ENCODE measurements around the gene JARID2. TPM values are rescaled to one million over a fixed set of nuclear protein-coding genes. Genes with fewer than 3 reads are reported as not detected.

Gene JARID2
- total and polyA plus RNA-seq, 9 of the 15 experiments (the other 6 are each of a cell fraction or from before 2014, with no cell fraction given): 5.0 to 29.0 (median 15.6) TPM

DNA sequence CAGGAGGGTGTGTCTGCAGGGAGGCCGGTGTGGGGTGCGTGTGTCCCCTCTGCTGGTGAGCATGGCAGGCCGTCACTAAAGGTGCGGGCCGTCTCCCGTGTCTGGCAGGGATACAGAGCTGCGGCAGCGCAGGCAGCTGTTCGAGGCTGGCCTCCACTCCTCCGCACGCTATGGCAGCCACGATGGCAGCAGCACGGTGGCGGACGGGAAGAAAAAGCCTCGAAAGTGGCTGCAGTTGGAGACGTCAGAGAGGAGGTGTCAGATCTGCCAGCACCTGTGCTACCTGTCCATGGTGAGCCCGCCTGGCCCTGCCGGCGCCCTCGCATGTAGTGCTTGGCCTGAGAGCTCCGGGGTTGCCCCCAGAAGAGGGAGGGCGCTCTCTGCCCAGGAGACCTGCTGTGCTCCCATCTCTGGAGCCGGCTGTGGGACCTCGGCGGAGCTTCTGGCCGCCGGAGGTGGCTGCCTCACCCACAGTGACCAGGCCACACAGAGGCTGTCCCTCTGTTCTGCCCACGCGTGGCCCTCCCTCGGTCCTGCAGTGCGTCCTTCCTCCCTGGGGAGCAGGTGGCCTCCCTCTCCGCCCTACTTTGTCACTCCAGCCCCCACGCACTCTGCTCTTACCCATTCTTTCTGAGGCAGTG lies 267.4 kb downstream of the JARID2 start (continued):
- TF ChIP-seq ZBTB33 (CRISPR knock-in tag; IDR thresholded peaks at IDR 0.05) (no peak), CEBPZ (IDR thresholded peaks at IDR 0.05; ENCODE audit: borderline replicate concordance, low read depth, low read length) (no peak), KLF10 (CRISPR knock-in tag; IDR thresholded peaks at IDR 0.05) (no peak), ZNF263 (CRISPR knock-in tag; IDR thresholded peaks at IDR 0.05; ENCODE audit: borderline replicate concordance) (no peak), RBM22 (IDR thresholded peaks at IDR 0.05; ENCODE audit: low read depth, low read length, poor library complexity, severe bottlenecking) (peak; percentile 96), ZNF12 (CRISPR knock-in tag; IDR thresholded peaks at IDR 0.05) (no peak), DEAF1 (CRISPR knock-in tag; IDR thresholded peaks at IDR 0.05) (no peak), NCOA4 (IDR thresholded peaks at IDR 0.05; ENCODE audit: partially characterized antibody) (no peak), JUN (IDR thresholded peaks at IDR 0.05; ENCODE audit: borderline replicate concordance, low read depth, low read length) (no peak), JUN (CRISPR knock-in tag; IDR thresholded peaks at IDR 0.05; ENCODE audit: borderline replicate concordance) (no peak)
- TF ChIP-seq, protein P1, sequence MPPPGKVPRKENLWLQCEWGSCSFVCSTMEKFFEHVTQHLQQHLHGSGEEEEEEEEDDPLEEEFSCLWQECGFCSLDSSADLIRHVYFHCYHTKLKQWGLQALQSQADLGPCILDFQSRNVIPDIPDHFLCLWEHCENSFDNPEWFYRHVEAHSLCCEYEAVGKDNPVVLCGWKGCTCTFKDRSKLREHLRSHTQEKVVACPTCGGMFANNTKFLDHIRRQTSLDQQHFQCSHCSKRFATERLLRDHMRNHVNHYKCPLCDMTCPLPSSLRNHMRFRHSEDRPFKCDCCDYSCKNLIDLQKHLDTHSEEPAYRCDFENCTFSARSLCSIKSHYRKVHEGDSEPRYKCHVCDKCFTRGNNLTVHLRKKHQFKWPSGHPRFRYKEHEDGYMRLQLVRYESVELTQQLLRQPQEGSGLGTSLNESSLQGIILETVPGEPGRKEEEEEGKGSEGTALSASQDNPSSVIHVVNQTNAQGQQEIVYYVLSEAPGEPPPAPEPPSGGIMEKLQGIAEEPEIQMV (tag; conservative IDR thresholded peaks at IDR 0.05; ENCODE audit: low read depth): no peak
- TF ChIP-seq, protein P2, sequence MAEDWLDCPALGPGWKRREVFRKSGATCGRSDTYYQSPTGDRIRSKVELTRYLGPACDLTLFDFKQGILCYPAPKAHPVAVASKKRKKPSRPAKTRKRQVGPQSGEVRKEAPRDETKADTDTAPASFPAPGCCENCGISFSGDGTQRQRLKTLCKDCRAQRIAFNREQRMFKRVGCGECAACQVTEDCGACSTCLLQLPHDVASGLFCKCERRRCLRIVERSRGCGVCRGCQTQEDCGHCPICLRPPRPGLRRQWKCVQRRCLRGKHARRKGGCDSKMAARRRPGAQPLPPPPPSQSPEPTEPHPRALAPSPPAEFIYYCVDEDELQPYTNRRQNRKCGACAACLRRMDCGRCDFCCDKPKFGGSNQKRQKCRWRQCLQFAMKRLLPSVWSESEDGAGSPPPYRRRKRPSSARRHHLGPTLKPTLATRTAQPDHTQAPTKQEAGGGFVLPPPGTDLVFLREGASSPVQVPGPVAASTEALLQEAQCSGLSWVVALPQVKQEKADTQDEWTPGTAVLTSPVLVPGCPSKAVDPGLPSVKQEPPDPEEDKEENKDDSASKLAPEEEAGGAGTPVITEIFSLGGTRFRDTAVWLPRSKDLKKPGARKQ (CRISPR knock-in tag; IDR thresholded peaks at IDR 0.05): no peak
- TF ChIP-seq, protein P3, sequence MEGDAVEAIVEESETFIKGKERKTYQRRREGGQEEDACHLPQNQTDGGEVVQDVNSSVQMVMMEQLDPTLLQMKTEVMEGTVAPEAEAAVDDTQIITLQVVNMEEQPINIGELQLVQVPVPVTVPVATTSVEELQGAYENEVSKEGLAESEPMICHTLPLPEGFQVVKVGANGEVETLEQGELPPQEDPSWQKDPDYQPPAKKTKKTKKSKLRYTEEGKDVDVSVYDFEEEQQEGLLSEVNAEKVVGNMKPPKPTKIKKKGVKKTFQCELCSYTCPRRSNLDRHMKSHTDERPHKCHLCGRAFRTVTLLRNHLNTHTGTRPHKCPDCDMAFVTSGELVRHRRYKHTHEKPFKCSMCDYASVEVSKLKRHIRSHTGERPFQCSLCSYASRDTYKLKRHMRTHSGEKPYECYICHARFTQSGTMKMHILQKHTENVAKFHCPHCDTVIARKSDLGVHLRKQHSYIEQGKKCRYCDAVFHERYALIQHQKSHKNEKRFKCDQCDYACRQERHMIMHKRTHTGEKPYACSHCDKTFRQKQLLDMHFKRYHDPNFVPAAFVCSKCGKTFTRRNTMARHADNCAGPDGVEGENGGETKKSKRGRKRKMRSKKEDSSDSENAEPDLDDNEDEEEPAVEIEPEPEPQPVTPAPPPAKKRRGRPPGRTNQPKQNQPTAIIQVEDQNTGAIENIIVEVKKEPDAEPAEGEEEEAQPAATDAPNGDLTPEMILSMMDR (IDR thresholded peaks at IDR 0.05 in 2 of 3, conservative IDR thresholded peaks at IDR 0.05 in 1 of 3; ENCODE audit: insufficient read depth in 2 of 3, low read depth in 1 of 3, low read length in 3 of 3): 0 out of 6 replicates have a peak, but pooled peaks of 1 of the 3 experiments have one; percentile 5

Measured in K562 (cell line).